ENCODE results near the gene OTX1. TPM values are rescaled to one million over a fixed set of nuclear protein-coding genes. Genes with fewer than 3 reads are reported as not detected.

The OTX1 gene
- total RNA-seq, 1 experiment from 2014 or later: 14.4 TPM

DNA sequence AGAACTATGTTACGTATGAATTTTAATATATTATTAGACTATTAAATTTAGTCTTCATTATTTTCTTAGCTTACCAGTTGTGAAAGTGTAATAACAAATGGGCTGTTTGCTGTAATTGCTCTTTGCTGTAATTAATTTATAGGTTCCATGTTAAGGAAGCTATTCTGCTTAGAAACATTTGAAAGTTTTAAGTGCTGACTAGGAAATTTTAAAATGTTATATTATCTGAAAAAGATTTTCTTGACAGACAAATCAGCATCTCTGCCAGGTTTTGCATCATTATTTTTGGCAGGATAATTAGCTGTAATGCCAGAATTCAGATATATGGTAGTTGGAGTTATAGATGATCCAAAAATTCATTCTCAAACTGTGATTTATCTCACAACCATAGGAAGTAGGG lies 42.2 kb downstream of the OTX1 start:
- TF ChIP-seq, protein P1, sequence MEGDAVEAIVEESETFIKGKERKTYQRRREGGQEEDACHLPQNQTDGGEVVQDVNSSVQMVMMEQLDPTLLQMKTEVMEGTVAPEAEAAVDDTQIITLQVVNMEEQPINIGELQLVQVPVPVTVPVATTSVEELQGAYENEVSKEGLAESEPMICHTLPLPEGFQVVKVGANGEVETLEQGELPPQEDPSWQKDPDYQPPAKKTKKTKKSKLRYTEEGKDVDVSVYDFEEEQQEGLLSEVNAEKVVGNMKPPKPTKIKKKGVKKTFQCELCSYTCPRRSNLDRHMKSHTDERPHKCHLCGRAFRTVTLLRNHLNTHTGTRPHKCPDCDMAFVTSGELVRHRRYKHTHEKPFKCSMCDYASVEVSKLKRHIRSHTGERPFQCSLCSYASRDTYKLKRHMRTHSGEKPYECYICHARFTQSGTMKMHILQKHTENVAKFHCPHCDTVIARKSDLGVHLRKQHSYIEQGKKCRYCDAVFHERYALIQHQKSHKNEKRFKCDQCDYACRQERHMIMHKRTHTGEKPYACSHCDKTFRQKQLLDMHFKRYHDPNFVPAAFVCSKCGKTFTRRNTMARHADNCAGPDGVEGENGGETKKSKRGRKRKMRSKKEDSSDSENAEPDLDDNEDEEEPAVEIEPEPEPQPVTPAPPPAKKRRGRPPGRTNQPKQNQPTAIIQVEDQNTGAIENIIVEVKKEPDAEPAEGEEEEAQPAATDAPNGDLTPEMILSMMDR (IDR thresholded peaks at IDR 0.05; ENCODE audit: insufficient read depth in 1 of 2, low read depth in 1 of 2, low read length in 1 of 2, severe bottlenecking in 1 of 2, unreplicated experiment in 1 of 2): no peak
- Mint-ChIP-seq H3K9me3 (ENCODE audit: unreplicated experiment) (no peaks in the 10 kb centered on the region), H3K27me3 (ENCODE audit: insufficient read depth, unreplicated experiment) (no peaks in the 10 kb centered on the region), H3K4me3 (ENCODE audit: unreplicated experiment) (no peak overlapping the region), H3K4me1 (ENCODE audit: low read depth, unreplicated experiment) (no peaks in the 10 kb centered on the region), H3K27ac (ENCODE audit: unreplicated experiment) (no peak overlapping the region), H3K36me3 (ENCODE audit: insufficient read depth, unreplicated experiment) (no peaks in the 10 kb centered on the region)
- Histone ChIP-seq H3K4me1 (no peaks in the 10 kb centered on the region), H3K9me3 (no peaks in the 10 kb centered on the region), H3K27me3 (replicated peaks; ENCODE audit: control insufficient read depth, insufficient read depth, low read length) (no peaks in the 10 kb centered on the region), H3K4me3 (ENCODE audit: low read depth, low read length) (no peak overlapping the region), H3K36me3 (ENCODE audit: control insufficient read depth, insufficient read depth, low read length) (no peaks in the 10 kb centered on the region)
- intact Hi-C loops (cut with micrococcal nuclease; ENCODE audit: unreplicated experiment): no loop called here
- ChIA-PET POLR2A (no interaction called here), CTCF (no interaction called here)
- no TSS peak for BruUV-seq (replicated peaks)
- DNase-seq: no peak

DNA sequence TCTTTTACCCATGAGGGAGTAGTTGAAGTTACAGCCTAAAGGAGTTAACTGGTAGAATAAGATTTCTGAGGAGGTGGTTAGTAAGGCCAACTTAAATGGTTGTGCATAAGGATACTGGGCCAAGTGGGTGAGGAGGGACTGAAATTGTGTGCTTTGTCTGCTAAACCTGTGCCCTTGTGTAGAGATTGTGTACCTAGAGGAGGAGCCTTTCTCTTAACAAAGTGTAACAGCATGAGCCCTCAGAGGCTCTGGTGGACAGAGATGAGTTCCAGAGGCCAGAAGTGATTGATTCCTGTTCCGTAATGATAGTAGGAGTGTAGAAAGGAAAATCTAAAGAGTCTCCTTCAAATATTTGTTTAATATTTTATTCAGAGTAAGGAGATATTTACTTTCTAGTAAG lies 42.9 kb downstream of the OTX1 start:
- H3K27me3 ChIP-seq (replicated peaks; ENCODE audit: control insufficient read depth, insufficient read depth, low read length): no peaks in the 10 kb centered on the region
- TF ChIP-seq, protein P1 (IDR thresholded peaks at IDR 0.05; ENCODE audit: insufficient read depth in 1 of 2, low read depth in 1 of 2, low read length in 1 of 2, severe bottlenecking in 1 of 2, unreplicated experiment in 1 of 2): no peak
- no TSS peak for BruUV-seq (replicated peaks)
- ChIA-PET CTCF (no interaction called here), POLR2A (no interaction called here)
- no peak overlapping the region for H3K4me3 Mint-ChIP-seq (ENCODE audit: unreplicated experiment)
- no peaks in the 10 kb centered on the region for H3K36me3 Mint-ChIP-seq (ENCODE audit: insufficient read depth, unreplicated experiment)
- H3K4me3 ChIP-seq (ENCODE audit: low read depth, low read length): no peak overlapping the region
- H3K27ac Mint-ChIP-seq (ENCODE audit: unreplicated experiment): no peak overlapping the region
- H3K9me3 ChIP-seq: no peaks in the 10 kb centered on the region
- H3K4me1 Mint-ChIP-seq (ENCODE audit: low read depth, unreplicated experiment): no peaks in the 10 kb centered on the region
- H3K4me1 ChIP-seq: no peaks in the 10 kb centered on the region
- H3K36me3 ChIP-seq (ENCODE audit: control insufficient read depth, insufficient read depth, low read length): no peaks in the 10 kb centered on the region
- no peaks in the 10 kb centered on the region for H3K9me3 Mint-ChIP-seq (ENCODE audit: unreplicated experiment)
- intact Hi-C loops (cut with micrococcal nuclease; ENCODE audit: unreplicated experiment): no loop called here
- H3K27me3 Mint-ChIP-seq (ENCODE audit: insufficient read depth, unreplicated experiment): no peaks in the 10 kb centered on the region
- DNase-seq: no peak

DNA sequence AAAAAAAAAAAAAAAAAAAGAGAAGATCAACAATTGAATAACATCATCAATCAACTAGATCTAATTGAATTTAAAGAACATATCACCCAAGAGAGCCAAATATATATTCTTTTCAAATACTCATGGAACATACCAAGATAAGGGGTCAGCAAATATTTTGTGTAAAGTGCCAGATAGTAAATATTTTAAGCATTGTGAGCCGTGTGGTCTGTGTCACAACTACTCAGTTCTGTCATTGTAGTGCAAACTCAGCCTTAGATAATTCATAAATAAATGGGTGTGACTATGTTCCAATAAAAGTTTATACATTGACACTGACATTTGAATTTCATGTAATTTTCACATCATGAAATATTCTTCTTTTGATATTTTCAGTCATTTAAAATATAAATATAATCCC lies 45.9 kb downstream of the OTX1 start:
- Mint-ChIP-seq H3K4me1 (ENCODE audit: low read depth, unreplicated experiment) (no peaks in the 10 kb centered on the region), H3K9me3 (ENCODE audit: unreplicated experiment) (no peaks in the 10 kb centered on the region), H3K27me3 (ENCODE audit: insufficient read depth, unreplicated experiment) (no peaks in the 10 kb centered on the region), H3K27ac (ENCODE audit: unreplicated experiment) (no peak overlapping the region), H3K4me3 (ENCODE audit: unreplicated experiment) (no peak overlapping the region), H3K36me3 (ENCODE audit: insufficient read depth, unreplicated experiment) (no peaks in the 10 kb centered on the region)
- no peaks in the 10 kb centered on the region for H3K27me3 ChIP-seq (replicated peaks; ENCODE audit: control insufficient read depth, insufficient read depth, low read length)
- 0 out of 2 replicates have a peak, but pooled peaks cover under 1% of the 10 kb centered on the region for H3K9me3 ChIP-seq
- H3K4me1 ChIP-seq: no peaks in the 10 kb centered on the region
- H3K36me3 ChIP-seq (ENCODE audit: control insufficient read depth, insufficient read depth, low read length): no peaks in the 10 kb centered on the region
- ChIA-PET CTCF (no interaction called here), POLR2A (no interaction called here)
- TF ChIP-seq, protein P1 (IDR thresholded peaks at IDR 0.05; ENCODE audit: insufficient read depth in 1 of 2, low read depth in 1 of 2, low read length in 1 of 2, severe bottlenecking in 1 of 2, unreplicated experiment in 1 of 2): no peak
- intact Hi-C loops (cut with micrococcal nuclease; ENCODE audit: unreplicated experiment): no loop called here
- DNase-seq: no peak
- BruUV-seq (replicated peaks): no TSS peak
- H3K4me3 ChIP-seq (ENCODE audit: low read depth, low read length): no peak overlapping the region

Data from Caco-2 (cell line).